HUES48 (cell line): ENCODE results near the gene STARD8.
"Not testable (repeated sequence)": the region's sequence is repeated elsewhere in the genome, so short reads cannot be mapped to it uniquely, and the experiment has no call there.

Source experiments
- H3K27ac ChIP-seq: one replicate; pipeline ENCODE4 v1.7.0; 2013; ENCODE audit warnings: low read depth, low read length, inconsistent platforms
- H3K27me3 ChIP-seq: 2 replicates; pipeline ENCODE4 v1.6.1; 2013; ENCODE audit warnings: mild to moderate bottlenecking, low read length; ENCODE audit not compliant: control insufficient read depth, insufficient read depth
- H3K36me3 ChIP-seq: 2 replicates; pipeline ENCODE4 v1.6.1; 2013; ENCODE audit warnings: low read length; ENCODE audit not compliant: control insufficient read depth, insufficient read depth
- H3K4me1 ChIP-seq: 2 replicates; pipeline ENCODE4 v1.6.1; 2013; ENCODE audit warnings: mild to moderate bottlenecking, low read length; ENCODE audit not compliant: control insufficient read depth, insufficient read depth
- H3K4me3 ChIP-seq: 2 replicates; pipeline ENCODE4 v1.5.1; 2013; ENCODE audit warnings: mild to moderate bottlenecking, low read depth, low read length
- H3K9ac ChIP-seq: 2 replicates; pipeline ENCODE4 v1.6.1; 2013; ENCODE audit warnings: mild to moderate bottlenecking, low read depth, low read length, moderate library complexity
- H3K9me3 ChIP-seq: 2 replicates; pipeline ENCODE4 v1.6.1; 2013; ENCODE audit warnings: low read length; ENCODE audit not compliant: control insufficient read depth, insufficient read depth

The STARD8 gene

DNA sequence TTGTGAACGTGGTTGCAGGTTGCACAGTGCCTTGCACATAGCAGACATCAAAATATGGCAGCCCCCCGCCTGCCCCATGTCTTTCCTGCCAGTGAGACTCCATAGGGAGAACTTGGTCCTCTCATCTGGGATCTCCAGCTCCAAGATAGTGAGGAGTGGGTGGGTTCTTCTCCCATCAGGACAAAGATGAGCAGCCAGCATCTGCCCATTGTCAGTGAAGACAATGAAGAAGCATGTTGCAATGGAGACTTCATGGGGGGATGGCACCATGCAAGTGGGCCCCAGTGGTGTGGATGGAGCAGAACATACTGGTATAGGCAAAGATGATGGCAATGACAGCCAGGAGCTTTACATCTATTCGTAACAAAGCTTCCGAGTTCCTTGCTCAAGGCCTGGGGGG lies 80.2 kb downstream of the STARD8 start:
- Histone ChIP-seq H3K27ac (no peak overlapping the region), H3K4me3 (no peak overlapping the region), H3K4me1 (no peaks in the 10 kb centered on the region), H3K9me3 (peaks cover 38% of the 10 kb centered on the region), H3K27me3 (no peaks in the 10 kb centered on the region), H3K9ac (no peak overlapping the region), H3K36me3 (no peaks in the 10 kb centered on the region)

DNA sequence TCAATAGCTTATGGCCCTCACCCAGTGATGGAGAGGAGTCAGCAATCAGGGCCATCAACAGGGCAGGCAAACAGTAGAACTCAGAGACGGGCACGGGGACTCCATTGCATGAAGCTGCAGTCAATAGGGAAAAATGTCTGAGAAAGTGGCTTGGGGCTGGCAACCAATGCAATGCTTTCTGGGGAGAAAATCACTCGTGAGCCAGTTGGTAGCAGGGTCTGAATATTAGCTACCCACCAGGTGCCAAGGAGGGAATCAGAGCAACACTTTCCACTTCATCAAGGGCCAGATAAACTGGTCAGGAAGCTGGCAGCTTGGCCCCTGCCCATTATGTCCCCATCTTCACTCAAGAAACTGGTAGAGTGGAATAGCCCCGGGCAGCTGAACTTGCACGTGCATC lies 80.7 kb downstream of the STARD8 start:
- Histone ChIP-seq H3K4me1 (no peaks in the 10 kb centered on the region), H3K9ac (no peak overlapping the region), H3K27ac (no peak overlapping the region), H3K36me3 (no peaks in the 10 kb centered on the region), H3K4me3 (no peak overlapping the region), H3K27me3 (no peaks in the 10 kb centered on the region), H3K9me3 (peaks cover 37% of the 10 kb centered on the region)

DNA sequence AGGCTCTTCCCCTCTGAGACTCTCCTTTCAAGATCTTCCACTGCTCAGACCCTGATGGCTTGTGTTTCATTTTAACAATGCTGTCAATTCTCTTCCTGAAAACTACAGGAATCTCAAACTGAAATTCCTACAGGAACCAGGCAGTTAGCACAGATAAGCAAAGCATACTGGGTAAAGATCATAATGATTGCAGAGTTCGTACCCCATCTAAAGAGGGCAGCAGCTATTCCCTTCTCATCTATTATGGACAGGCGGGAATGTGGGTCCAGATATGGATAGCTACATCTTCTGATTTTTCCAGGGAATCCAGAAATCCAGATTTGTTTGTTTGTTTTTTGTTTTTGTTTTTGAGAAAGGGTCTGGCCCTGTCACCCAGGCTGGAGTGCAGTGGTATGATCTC lies 83.8 kb downstream of the STARD8 start:
- H3K27ac ChIP-seq: no peak overlapping the region
- no peaks in the 10 kb centered on the region for H3K36me3 ChIP-seq
- H3K9me3 ChIP-seq: peaks cover 41% of the 10 kb centered on the region

DNA sequence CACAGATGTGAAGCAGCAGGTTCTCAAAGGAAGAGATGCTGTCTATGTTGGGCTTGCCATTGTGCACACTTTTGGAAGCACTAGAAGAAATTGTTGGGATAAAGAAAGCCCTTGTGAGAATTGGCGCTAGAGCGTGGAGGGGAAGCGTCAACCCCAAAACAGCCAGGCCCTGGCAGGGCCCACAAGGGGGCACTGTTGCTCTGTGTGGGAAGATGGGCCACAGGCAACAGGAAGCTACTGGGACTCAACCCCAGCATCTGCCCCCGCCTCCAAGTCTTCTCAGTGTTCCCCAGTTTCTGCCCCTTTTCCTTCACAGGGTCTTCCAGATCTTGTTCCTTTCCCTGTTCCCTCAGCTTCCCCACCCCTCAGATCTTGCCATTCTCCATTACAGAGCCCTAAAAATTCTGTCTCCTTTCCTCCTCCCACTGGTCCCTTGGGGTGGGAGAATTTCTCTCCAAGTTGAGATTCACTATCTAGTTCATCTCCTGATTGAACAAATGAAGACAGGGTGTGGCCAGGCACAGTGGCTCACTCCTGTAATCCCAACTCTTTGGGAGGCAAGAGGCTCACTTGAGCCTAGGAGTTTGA lies 85.5 kb downstream of the STARD8 start:
- Histone ChIP-seq H3K36me3 (no peaks in the 10 kb centered on the region), H3K4me3 (no peak overlapping the region), H3K27me3 (no peaks in the 10 kb centered on the region), H3K9me3 (peaks cover 29% of the 10 kb centered on the region), H3K27ac (no peak overlapping the region), H3K9ac (no peak overlapping the region), H3K4me1 (no peaks in the 10 kb centered on the region)

More for the DNA sequence above, 83.8 kb downstream of the STARD8 start:
- Histone ChIP-seq H3K4me3 (no peak overlapping the region), H3K9ac (no peak overlapping the region), H3K27me3 (no peaks in the 10 kb centered on the region), H3K4me1 (no peaks in the 10 kb centered on the region)

DNA sequence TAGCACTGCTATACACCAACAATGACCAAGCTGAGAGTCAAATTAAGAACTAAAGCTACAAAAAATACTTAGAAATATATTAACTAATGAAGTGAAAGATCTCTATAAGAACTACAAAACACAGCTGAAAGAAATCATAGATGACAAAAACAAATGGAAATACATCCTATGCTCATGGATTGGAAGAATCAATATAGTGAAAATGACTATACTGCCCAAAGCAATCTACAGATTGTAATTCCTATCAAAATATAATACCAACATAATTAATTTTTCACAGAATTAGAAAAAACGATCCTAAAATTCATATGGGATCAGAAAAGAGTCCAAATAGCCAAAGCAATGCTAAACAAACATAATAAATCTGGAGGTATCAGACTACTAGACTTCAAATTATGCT lies 87.8 kb downstream of the STARD8 start:
- Histone ChIP-seq H3K4me3 (no peak overlapping the region), H3K4me1 (no peaks in the 10 kb centered on the region), H3K9me3 (peaks cover 19% of the 10 kb centered on the region), H3K9ac (no peak overlapping the region), H3K27ac (no peak overlapping the region), H3K36me3 (no peaks in the 10 kb centered on the region), H3K27me3 (no peaks in the 10 kb centered on the region)

DNA sequence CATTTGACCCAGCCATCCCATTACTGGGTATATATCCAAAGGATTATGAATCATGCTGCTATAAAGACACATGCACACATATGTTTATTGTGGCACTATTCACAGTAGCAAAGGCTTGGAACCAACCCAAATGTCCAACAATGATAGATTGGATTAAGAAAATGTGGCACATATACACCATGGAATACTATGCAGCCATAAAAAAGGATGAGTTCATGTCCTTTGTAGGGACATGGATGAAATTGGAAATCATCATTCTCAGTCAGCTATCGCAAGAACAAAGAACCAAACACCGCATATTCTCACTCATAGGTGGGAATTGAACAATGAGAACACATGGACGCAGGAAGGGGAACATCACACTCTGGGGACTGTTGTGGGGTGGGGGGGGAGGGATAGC lies 94.4 kb downstream of the STARD8 start:
- peaks cover 10% of the 10 kb centered on the region; the same call in 1 of the 2 replicates for H3K9me3 ChIP-seq
- not testable (repeated sequence) for H3K27ac ChIP-seq, H3K4me3 ChIP-seq, H3K9ac ChIP-seq, H3K27me3 ChIP-seq, H3K4me1 ChIP-seq, H3K36me3 ChIP-seq

DNA sequence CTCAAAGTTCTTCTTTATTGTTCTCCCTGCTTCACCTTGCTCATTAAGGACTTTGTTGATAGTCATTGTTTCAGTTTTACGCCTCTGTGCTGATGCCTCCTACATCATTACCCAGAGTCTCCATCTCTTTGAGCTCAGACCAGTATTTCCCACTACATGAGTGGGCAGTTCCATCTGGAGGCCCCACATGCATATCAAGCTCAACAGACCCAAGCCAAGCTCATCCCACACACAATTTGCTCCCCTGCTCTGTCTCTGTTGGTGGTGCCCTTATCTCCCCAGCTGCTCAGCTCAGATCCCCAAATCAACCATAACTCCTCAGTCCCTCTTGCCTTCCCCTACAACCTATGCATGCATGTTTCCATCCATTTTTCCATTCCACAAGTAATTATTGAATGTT lies 96.3 kb downstream of the STARD8 start:
- Histone ChIP-seq H3K36me3 (no peaks in the 10 kb centered on the region), H3K4me3 (no peak overlapping the region)

DNA sequence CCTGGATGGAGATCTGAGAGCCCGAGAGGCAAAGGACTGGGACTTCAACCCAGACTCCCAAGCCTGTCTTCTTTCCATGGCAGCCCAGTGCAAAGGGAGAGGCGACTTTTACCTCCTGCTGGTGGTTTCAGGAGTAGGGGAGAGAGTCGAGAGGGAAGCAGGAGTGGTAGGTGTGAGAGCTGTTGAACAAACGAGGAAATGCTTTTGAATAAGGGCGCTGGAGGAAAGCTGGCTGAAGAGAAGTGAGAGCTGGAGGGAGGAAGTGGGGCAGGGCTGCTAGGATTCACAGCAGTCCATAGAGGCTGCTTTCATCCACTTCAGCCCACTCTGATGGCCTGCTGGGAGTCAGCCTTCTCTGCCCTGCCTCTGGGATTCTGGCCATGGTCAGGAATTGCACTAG lies 99.5 kb downstream of the STARD8 start:
- Histone ChIP-seq H3K27ac (no peak overlapping the region), H3K36me3 (no peaks in the 10 kb centered on the region), H3K9me3 (peaks cover 25% of the 10 kb centered on the region; the same call in 1 of the 2 replicates), H3K4me1 (no peaks in the 10 kb centered on the region), H3K27me3 (no peaks in the 10 kb centered on the region), H3K4me3 (no peak overlapping the region), H3K9ac (no peak overlapping the region)

More for the DNA sequence above, 96.3 kb downstream of the STARD8 start:
- Histone ChIP-seq H3K27me3 (no peaks in the 10 kb centered on the region), H3K9ac (no peak overlapping the region), H3K9me3 (peaks cover 10% of the 10 kb centered on the region; the same call in 1 of the 2 replicates), H3K27ac (no peak overlapping the region), H3K4me1 (no peaks in the 10 kb centered on the region)

DNA sequence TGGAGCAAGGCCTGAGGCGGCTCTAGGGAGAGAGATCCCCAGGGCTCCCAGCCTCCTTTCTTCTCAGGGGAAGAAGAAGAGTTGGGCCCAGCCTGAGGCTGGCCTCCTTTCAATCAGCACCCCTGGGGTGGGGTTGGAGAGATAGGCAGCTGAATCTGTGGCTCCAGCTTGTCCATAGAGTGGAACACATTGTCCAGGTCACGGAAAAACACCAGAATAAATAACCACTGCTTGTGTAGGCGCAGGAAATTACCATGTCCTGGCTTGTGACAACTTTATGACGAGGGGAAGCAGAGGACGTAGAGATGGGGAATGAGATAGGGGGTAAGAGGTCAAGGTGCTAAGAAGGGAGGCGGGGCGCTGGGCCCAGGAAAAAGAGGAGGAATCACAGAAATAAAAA lies 100.6 kb downstream of the STARD8 start:
- no peaks in the 10 kb centered on the region for H3K27me3 ChIP-seq
- peaks cover 32% of the 10 kb centered on the region; the same call in 1 of the 2 replicates for H3K9me3 ChIP-seq
- no peak overlapping the region for H3K9ac ChIP-seq
- H3K27ac ChIP-seq: no peak overlapping the region
- H3K4me1 ChIP-seq: no peaks in the 10 kb centered on the region
- no peak overlapping the region for H3K4me3 ChIP-seq
- no peaks in the 10 kb centered on the region for H3K36me3 ChIP-seq

DNA sequence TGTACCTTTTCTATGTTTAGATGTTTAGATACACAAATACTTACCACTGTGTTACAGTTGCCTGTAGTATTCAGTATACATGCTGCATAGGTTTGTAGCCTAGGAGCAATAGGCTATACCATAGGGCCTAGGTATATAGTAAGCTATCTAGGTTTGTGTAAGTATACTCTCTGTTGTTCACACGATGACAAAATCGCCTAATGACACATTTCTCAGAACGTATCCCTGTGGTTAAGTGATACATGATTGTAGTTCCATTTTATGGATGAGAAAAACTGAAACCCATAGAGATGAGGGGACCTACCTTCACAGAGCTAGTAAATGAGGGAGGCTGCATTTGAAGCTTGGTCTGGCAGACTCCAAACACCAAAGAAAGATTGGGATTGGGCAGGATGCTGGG lies 102.0 kb downstream of the STARD8 start:
- peaks cover 33% of the 10 kb centered on the region for H3K9me3 ChIP-seq
- no peak overlapping the region for H3K9ac ChIP-seq
- no peak overlapping the region for H3K4me3 ChIP-seq
- H3K27ac ChIP-seq: no peak overlapping the region
- H3K4me1 ChIP-seq: no peaks in the 10 kb centered on the region
- H3K27me3 ChIP-seq: no peaks in the 10 kb centered on the region
- H3K36me3 ChIP-seq: no peaks in the 10 kb centered on the region

DNA sequence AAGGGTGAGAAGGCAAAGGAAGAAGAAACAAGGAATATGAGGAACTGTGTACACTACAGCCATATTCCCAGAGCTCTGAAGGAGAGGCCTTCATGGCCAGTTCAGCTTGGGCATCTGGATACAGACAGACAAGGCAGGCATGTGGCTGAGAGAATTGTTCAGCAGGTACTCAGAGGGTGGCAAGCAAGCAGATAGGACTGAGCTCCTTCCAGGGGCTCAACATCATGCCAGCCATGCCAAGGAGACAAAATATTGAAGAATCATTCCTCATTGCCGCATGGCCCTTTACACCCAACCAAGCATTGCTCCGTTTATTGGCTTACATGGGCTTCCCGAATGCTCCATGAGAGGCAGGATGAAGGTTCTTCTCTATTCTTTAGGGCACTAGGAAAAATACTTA lies 102.8 kb downstream of the STARD8 start:
- H3K4me1 ChIP-seq: no peaks in the 10 kb centered on the region
- peaks cover 31% of the 10 kb centered on the region for H3K9me3 ChIP-seq
- H3K4me3 ChIP-seq: no peak overlapping the region
- H3K36me3 ChIP-seq: no peaks in the 10 kb centered on the region
- H3K27ac ChIP-seq: no peak overlapping the region
- H3K27me3 ChIP-seq: no peaks in the 10 kb centered on the region
- H3K9ac ChIP-seq: no peak overlapping the region

DNA sequence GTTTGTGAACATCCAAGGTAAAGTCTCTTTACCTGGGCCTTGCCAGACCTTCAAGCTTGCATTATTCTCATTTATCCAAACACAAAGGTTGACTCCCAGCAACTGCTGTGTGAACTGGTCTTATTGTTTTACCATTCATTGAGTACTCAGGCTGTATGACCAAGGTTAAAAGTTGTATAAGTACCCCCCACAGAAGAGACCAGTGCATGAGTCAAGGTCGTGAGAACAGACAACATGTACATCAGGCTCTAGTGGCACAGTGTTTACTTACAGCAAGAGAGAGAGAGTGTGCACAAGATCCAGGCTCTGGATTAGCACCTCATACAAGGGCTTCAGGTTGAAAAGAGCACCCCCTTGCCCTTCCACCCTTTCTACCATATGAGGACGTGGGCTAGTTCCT lies 103.9 kb downstream of the STARD8 start:
- H3K9ac ChIP-seq: no peak overlapping the region
- H3K9me3 ChIP-seq: peaks cover 32% of the 10 kb centered on the region
- H3K36me3 ChIP-seq: no peaks in the 10 kb centered on the region
- no peaks in the 10 kb centered on the region for H3K4me1 ChIP-seq
- no peak overlapping the region for H3K27ac ChIP-seq
- H3K27me3 ChIP-seq: no peaks in the 10 kb centered on the region
- H3K4me3 ChIP-seq: no peak overlapping the region
